ENCODE measurements around the gene SLC9A4.
A peak's percentile ranks its signal among the peaks of the same experiment; 100 is the strongest.

SLC9A4 gene

GRCh38 chr2:102506743-102507142 lies 33.7 kb downstream of the SLC9A4 start:
- no peak for DNase-seq

- no peak for DNase-seq
Observed at GRCh38 chr2:102508863-102509262, 35.8 kb downstream of the SLC9A4 start.

GRCh38 chr2:102509749-102510148 lies 36.7 kb downstream of the SLC9A4 start:
- DNase-seq, result no peak

- DNase-seq, result no peak
Observed at GRCh38 chr2:102510791-102511575, 38.0 kb downstream of the SLC9A4 start.

- no peak for DNase-seq
Observed at GRCh38 chr2:102512161-102512560, 39.1 kb downstream of the SLC9A4 start.

- DNase-seq, result no peak
Observed at GRCh38 chr2:102513355-102513939, 40.4 kb downstream of the SLC9A4 start.

GRCh38 chr2:102514061-102514785 lies 41.2 kb downstream of the SLC9A4 start:
- no peak for DNase-seq

- DNase-seq, result no peak
Observed at GRCh38 chr2:102515851-102516250, 42.8 kb downstream of the SLC9A4 start.

GRCh38 chr2:102518170-102518569 lies 45.1 kb downstream of the SLC9A4 start:
- DNase-seq, result no peak

GRCh38 chr2:102520009-102520408 lies 47.0 kb downstream of the SLC9A4 start:
- DNase-seq, result peak; percentile 2

- DNase-seq, result no peak
Observed at GRCh38 chr2:102520801-102521200, 47.8 kb downstream of the SLC9A4 start.

GRCh38 chr2:102522162-102522561 lies 49.1 kb downstream of the SLC9A4 start:
- DNase-seq, result no peak

GRCh38 chr2:102522890-102523289 lies 49.9 kb downstream of the SLC9A4 start:
- DNase-seq, result no peak

- no peak for DNase-seq
Observed at GRCh38 chr2:102523651-102524050, 50.6 kb downstream of the SLC9A4 start.

GRCh38 chr2:102527086-102527485 lies 54.1 kb downstream of the SLC9A4 start:
- DNase-seq, result no peak

GRCh38 chr2:102538491-102538890 lies 65.5 kb downstream of the SLC9A4 start:
- DNase-seq, result no peak

- no peak for DNase-seq
Observed at GRCh38 chr2:102540882-102541281, 67.9 kb downstream of the SLC9A4 start.

GRCh38 chr2:102544182-102544581 lies 71.2 kb downstream of the SLC9A4 start:
- DNase-seq, result no peak

- no peak for DNase-seq
Observed at GRCh38 chr2:102547462-102547861, 74.4 kb downstream of the SLC9A4 start.

- DNase-seq, result no peak
Observed at GRCh38 chr2:102549027-102549426, 76.0 kb downstream of the SLC9A4 start.

- DNase-seq, result no peak
Observed at GRCh38 chr2:102550151-102550550, 77.1 kb downstream of the SLC9A4 start.

- DNase-seq, result no peak
Observed at GRCh38 chr2:102551329-102552096, 78.5 kb downstream of the SLC9A4 start.

GRCh38 chr2:102553601-102554000 lies 80.6 kb downstream of the SLC9A4 start:
- no peak for DNase-seq

All from NCI-H1694 treated with DMSO at 0.1 percent for 48 hours (cell line).